PC-3 (cell line): ENCODE data around the gene RAB26.

Experiments used
- CTCF ChIP-seq: fragments of 300-600 bp; sonication (generic); conservative IDR thresholded peaks from 2 replicates; pipeline ENCODE4 v1.5.1; 2017; ENCODE audit warnings: antibody characterized with exemption, low read depth, mild to moderate bottlenecking, low read length
- EZH2 ChIP-seq: fragments of 300-600 bp; sonication (generic); IDR thresholded peaks from one replicate; pipeline ENCODE4 v1.6.1; 2017; ENCODE audit warnings: antibody characterized with exemption, mild to moderate bottlenecking, low read length; ENCODE audit not compliant: unreplicated experiment
- EZH2phosphoT487 ChIP-seq: fragments of 300-600 bp; sonication (generic); IDR thresholded peaks from 2 replicates; pipeline ENCODE4 v1.6.1; 2018; ENCODE audit warnings: mild to moderate bottlenecking, antibody characterized with exemption, low read length, borderline replicate concordance

DNA sequence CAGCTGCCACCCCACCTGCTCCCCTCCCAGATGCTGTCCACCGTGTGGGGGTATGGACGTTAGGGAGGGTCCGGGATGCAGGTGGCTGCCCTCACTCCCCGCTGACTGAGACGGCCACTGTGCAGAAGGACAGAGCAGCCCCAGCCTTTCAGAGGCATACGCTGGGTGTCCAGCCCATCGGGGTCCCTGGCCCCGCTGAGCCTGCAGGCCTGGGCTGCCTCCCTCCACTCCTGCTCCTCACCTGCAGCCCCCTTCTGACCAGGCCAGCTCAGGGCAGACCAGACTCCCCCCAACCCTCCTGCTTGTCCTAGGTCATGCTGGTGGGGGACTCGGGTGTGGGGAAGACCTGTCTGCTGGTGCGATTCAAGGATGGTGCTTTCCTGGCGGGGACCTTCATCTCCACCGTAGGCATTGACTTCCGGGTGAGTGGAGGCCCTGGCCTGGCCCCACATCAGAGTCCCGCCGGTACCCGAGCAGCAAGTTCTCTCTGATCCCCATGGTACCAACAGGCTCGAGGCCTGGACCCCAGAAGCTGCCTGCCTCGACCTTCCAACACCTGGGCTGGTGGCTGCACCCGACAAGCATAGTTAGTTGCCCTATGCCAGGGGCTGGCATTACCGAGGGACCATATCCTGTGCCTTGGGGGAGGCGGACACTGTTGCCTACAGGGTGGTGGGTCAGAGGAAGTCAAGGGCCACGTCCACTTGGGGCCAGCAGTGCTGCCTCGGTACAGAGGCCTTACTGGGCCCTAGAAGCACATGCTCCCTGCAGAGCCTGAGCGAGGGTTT is 1.4 kb downstream of the RAB26 start:
- TF ChIP-seq CTCF (no peak), EZH2 (no peak), EZH2phosphoT487 (no peak)
